ENCODE measurements around the gene NEBL.

The NEBL gene

GRCh38 chr10:20856484-20856883, 40.6 kb downstream of the NEBL start:
- DNase-seq, result no peak

- peak; percentile 33 for DNase-seq
Observed at GRCh38 chr10:20855398-20856038, 41.6 kb downstream of the NEBL start.

GRCh38 chr10:20853276-20853675, 43.8 kb downstream of the NEBL start:
- no peak for DNase-seq

GRCh38 chr10:20852303-20852702, 44.8 kb downstream of the NEBL start:
- DNase-seq, result no peak

- no peak for DNase-seq
Observed at GRCh38 chr10:20847512-20847911, 49.6 kb downstream of the NEBL start.

GRCh38 chr10:20846263-20846662, 50.8 kb downstream of the NEBL start:
- no peak for DNase-seq

- no peak for DNase-seq
Observed at GRCh38 chr10:20841419-20841818, 55.7 kb downstream of the NEBL start.

GRCh38 chr10:20839910-20840309, 57.2 kb downstream of the NEBL start:
- no peak for DNase-seq

GRCh38 chr10:20839141-20839540, 58.0 kb downstream of the NEBL start:
- no peak for DNase-seq

GRCh38 chr10:20836401-20836800, 60.7 kb downstream of the NEBL start:
- DNase-seq, result no peak

- no peak for DNase-seq
Observed at GRCh38 chr10:20835335-20835734, 61.8 kb downstream of the NEBL start.

- no peak for DNase-seq
Observed at GRCh38 chr10:20834825-20835224, 62.3 kb downstream of the NEBL start.

GRCh38 chr10:20822825-20823224, 74.3 kb downstream of the NEBL start:
- no peak for DNase-seq

- DNase-seq, result no peak
Observed at GRCh38 chr10:20817646-20818045, 79.5 kb downstream of the NEBL start.

GRCh38 chr10:20817116-20817515, 80.0 kb downstream of the NEBL start:
- no peak for DNase-seq

- no peak for DNase-seq
Observed at GRCh38 chr10:20814116-20814515, 83.0 kb downstream of the NEBL start.

- DNase-seq, result no peak
Observed at GRCh38 chr10:20811131-20811530, 86.0 kb downstream of the NEBL start.

- no peak for DNase-seq
Observed at GRCh38 chr10:20809631-20810030, 87.5 kb downstream of the NEBL start.

GRCh38 chr10:20806487-20806886, 90.6 kb downstream of the NEBL start:
- no peak for DNase-seq

GRCh38 chr10:20797290-20797689, 99.8 kb downstream of the NEBL start:
- no peak for DNase-seq

- no peak for DNase-seq
Observed at GRCh38 chr10:20795391-20795790, 101.7 kb downstream of the NEBL start.

GRCh38 chr10:20785174-20785573, 111.9 kb downstream of the NEBL start:
- no peak for DNase-seq

GRCh38 chr10:20778008-20778757, 118.9 kb downstream of the NEBL start:
- no peak for DNase-seq

- DNase-seq, result peak; percentile 55
Observed at GRCh38 chr10:20776384-20777118, 120.6 kb downstream of the NEBL start.

All from MV-4-11 (cell line).